Kidney capillary endothelial cell (primary cell): ENCODE data around the gene WDR54.
"Not testable (repeated sequence)": the region's sequence is repeated elsewhere in the genome, so short reads cannot be mapped to it uniquely, and the experiment has no call there.

Experiments used
- DNase-seq: peaks from one replicate; pipeline ENCODE4 v3.0.0-alpha.2; 2018; ENCODE audit warnings: low spot score

The WDR54 gene

GRCh38 chr2:74457129-74457548 is 35.6 kb downstream of the WDR54 start:
- no peak for DNase-seq

GRCh38 chr2:74457549-74458131 is 36.1 kb downstream of the WDR54 start:
- DNase-seq, result no peak

GRCh38 chr2:74458132-74458937 is 36.8 kb downstream of the WDR54 start, which contains the start of gene WBP1:
TSS of gene WBP1 (plus strand) at chr2:74458438. CDS start at chr2:74458603, 165 bp downstream.
- peak; percentile 100 for DNase-seq

DNA sequence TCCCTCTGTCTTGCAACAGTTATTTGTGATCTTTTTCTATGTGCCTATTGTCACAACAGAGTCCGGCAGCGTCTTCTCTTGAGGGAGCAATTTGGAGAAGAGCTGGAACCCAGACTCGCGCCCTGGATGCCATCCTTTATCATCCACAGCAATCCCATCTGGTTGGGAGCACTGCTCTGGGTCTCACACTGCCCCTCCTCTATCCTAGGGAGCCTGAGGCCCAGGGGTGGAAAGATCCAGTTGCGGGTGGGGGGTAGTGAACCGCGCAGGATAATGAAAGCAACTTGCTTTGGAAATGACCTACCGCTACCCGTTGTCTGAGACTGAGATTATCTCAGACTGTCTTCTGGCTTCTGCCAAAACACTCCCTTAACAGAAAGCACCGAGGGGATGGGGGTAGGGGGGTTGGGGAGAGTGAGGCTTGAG is 37.4 kb downstream of the WDR54 start:
- DNase-seq, result no peak

DNA sequence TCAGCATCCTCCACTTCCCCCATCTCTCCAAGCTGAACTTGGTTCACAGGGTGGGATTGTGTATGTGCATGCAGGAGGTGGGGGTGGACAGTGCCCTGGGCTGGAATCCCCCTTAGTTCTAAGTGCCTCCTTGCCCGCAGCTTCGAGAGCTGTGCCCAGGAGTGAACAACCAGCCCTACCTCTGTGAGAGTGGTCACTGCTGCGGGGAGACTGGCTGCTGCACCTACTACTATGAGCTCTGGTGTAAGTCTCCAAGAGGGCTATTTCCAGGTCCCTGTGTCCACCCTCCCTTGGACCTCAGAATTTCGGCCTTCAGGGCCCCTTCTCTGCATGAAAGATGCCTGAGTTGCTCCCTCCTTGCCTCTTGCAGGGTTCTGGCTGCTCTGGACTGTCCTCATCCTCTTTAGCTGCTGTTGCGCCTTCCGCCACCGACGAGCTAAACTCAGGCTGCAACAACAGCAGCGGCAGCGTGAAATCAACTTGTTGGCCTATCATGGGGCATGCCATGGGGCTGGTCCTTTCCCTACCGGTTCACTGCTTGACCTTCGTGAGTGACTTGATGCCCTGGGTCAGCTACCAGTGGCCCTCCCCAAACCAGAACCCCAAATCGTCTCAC is 38.1 kb downstream of the WDR54 start:
- DNase-seq, result not testable (repeated sequence)

GRCh38 chr2:74460187-74460586 is 38.7 kb downstream of the WDR54 start:
- DNase-seq, result not testable (repeated sequence)

- DNase-seq, result no peak
These were observed 39.9 kb downstream of the WDR54 start for GRCh38 chr2:74461187-74462053.

- no peak for DNase-seq
These were observed 40.7 kb downstream of the WDR54 start for GRCh38 chr2:74462054-74462785.

DNA sequence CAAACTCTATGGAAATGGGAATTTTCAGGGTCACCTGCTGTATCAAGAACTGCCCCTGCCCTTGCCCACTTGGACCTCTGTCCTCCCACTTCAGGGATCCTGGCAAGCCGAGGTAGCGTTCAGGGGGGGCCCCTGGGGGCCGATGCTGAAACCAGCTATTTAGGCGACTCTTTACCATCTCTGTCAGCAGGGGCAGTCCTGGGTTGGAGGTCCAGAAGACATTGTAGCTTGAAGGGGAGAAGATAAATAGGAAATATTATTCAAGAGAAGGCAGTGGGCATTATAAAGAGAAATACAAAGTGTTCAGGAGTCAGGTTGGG is 41.2 kb downstream of the WDR54 start:
- DNase-seq, result no peak

DNA sequence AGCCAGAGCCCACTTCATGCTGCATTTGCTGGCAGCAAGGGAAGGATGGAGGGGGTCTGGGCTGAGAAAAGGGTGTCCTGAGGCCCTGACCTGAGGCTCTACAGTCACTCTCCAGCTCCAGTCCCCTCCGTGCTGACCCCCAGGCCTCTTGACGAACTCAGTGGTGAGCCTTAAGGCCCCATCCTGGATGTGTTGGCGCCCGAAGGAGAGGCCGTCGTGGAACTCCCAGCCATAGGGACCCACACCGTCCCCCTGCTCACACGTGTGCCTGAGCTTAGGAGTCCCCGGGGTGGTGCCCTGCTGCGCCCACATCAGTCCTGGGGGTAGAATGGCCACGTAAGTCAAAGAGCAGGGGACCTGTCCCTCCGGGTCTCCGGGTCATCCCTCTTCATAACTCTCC is 42.9 kb downstream of the WDR54 start:
- DNase-seq, result no peak

DNA sequence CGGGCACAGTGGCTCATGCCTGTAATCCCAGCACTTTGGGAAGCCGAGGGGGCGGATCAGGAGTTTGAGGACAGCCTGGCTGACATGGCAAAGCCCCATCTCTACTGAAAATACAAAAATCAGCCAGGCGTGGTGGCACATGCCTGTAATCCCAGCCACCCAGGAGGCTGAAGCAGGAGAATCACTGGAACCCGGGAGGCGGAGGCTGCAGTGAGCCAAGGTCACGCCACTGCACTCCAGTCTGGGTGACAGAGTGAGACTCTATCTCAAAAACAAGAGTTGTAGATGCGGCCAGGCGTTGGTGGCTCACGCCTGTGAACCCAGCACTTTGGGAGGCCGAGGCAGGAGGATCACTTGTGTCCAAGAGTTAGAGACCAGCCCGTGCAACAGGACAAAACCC is 49.2 kb downstream of the WDR54 start:
- DNase-seq, result not testable (repeated sequence)

GRCh38 chr2:74471332-74472065 is 50.0 kb downstream of the WDR54 start:
- no peak for DNase-seq

- DNase-seq, result peak; percentile 91
These were observed 50.8 kb downstream of the WDR54 start, which contains the start of gene MRPL53 for GRCh38 chr2:74472086-74472944. TSS of gene MRPL53 (minus strand) at chr2:74472680. CDS start at chr2:74472660, 20 bp downstream.

DNA sequence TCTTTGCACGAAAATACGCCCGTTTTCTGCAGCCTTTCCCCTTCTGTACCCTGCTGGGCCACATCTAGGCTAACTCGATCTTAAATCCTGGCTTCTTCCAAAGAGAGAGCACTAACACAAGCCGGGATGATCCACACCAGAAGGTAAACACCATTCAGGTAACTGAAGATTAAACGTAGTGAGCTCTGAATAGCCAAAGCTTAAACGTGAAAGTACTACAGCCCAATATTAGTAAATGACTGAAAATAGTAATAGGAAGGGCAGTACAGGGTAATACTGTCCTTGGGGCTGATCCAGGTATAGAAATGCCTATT is 51.4 kb downstream of the WDR54 start:
- DNase-seq, result no peak

DNA sequence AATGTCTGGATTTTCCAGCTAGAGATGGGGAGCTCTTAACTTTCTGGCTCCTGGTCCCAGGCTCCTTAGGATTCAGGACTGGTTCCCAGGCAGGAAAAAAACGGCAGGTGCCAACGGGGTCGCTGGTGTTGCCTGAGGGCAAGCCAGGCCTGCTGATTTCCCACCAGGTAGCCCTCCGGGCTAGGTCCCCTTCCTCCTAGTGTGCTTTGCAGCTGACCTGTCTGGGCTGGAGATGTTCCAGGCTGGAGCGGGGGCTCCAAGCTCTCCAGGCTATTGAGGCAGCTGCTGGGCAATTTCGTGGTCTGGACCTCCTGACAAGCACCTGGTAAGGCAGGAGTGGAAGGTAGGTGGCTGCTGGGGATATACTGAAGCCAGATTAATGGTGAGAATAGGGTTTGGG is 53.0 kb downstream of the WDR54 start:
- no peak for DNase-seq

DNA sequence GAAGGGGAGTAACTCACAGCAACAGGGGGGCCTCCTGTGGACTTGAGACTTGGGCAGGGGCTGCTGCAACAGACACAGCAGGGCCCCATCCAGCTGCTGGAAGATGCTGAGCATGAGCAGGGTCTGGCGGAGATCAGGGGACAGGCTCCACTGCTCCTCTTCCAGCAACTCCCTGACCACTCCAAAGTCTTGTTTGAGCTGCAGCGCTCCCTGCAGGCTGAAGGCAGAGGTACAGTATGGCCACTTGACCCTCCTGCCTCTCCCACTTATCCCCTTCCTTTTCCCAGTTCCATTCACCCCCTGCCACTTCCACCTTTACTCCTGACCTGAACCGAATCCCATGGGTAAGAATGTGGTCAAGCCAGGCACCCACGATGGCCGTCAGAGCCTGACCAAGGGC is 53.4 kb downstream of the WDR54 start:
- DNase-seq, result no peak
